ENCODE measurements around the gene CACNA2D3.

GRCh38 chr3:54888162-54888561 lies 765.8 kb downstream of the CACNA2D3 start:
- TF ChIP-seq GATA2 (IDR thresholded peaks at IDR 0.05; ENCODE audit: low read depth, low read length) (no peak), GATA3 (IDR thresholded peaks at IDR 0.05; ENCODE audit: low read depth, low read length) (no peak)
